T-helper 1 cell treated with Interleukin-12 subunit alpha and Interleukin-12 subunit beta and Interleukin-4 antibody, amounts not matched to agents 30 μg/mL and 1 μg/mL, for 36 hours (primary cell): ENCODE measurements around the gene TNS1.

Experiments used
- H3K27ac Mint-ChIP-seq: one replicate; pipeline ENCODE4 v1.8.0; 2021; ENCODE audit warnings: mild to moderate bottlenecking, mixed read lengths
- H3K27me3 Mint-ChIP-seq: one replicate; pipeline ENCODE4 v1.8.0; 2021; ENCODE audit warnings: low read depth, mixed read lengths
- H3K36me3 Mint-ChIP-seq: one replicate; pipeline ENCODE4 v1.8.0; 2021; ENCODE audit warnings: low read depth, mixed read lengths
- H3K4me1 Mint-ChIP-seq: one replicate; pipeline ENCODE4 v1.8.0; 2021; ENCODE audit warnings: low read depth, mixed read lengths
- H3K4me3 Mint-ChIP-seq: one replicate; pipeline ENCODE4 v1.8.0; 2021; ENCODE audit warnings: mild to moderate bottlenecking, moderate library complexity, mixed read lengths
- H3K9me3 Mint-ChIP-seq: one replicate; pipeline ENCODE4 v1.8.0; 2021; ENCODE audit warnings: mixed read lengths

TNS1 gene

DNA sequence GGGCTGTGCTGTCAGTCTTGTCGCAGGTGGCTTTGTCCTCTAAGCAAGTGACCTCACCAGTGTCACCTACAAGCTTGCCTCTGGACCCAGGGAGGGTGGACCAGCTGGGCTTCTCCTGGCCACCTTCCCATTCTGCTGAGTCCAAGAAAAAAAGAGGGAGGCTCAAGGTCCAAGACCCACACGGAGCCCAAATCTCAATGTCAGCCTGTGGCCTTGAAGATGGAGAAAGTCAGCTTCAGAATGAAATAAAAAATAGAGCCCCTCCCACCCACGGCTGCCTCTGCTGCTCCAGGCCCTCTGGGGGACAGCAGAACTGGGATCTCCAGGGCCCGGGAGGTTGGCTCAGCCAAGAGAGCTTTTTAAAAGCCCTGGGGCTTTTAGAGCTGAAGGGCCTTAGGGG, 145.9 kb downstream of the TNS1 start:
- no peak overlapping the region for H3K27ac Mint-ChIP-seq
- no peaks in the 10 kb centered on the region for H3K4me1 Mint-ChIP-seq
- no peaks in the 10 kb centered on the region for H3K9me3 Mint-ChIP-seq
- H3K36me3 Mint-ChIP-seq: no peaks in the 10 kb centered on the region
- no peaks in the 10 kb centered on the region for H3K27me3 Mint-ChIP-seq
- H3K4me3 Mint-ChIP-seq: no peak overlapping the region

DNA sequence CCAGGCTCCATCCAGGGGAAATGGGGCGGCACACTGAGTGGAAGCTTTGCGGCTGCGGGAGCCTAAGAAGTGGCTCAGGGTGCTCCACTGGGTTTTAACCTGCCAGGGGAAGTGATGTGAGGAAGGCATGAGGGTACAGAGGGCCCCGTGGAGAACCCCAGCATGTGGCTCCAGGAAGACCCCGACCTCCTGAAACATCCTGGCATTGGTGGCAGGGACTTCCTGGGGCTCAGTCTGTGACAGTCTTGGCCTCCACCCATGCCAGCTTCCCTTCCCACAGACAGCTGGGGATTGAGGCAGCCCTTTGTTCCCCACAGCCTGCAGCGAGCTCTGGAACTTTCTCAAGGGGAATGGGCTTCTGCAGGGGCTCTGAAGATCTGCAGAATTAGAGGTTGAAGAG, 146.6 kb downstream of the TNS1 start:
- H3K36me3 Mint-ChIP-seq: no peaks in the 10 kb centered on the region
- no peaks in the 10 kb centered on the region for H3K27me3 Mint-ChIP-seq
- H3K4me1 Mint-ChIP-seq: no peaks in the 10 kb centered on the region
- no peak overlapping the region for H3K4me3 Mint-ChIP-seq
- no peaks in the 10 kb centered on the region for H3K9me3 Mint-ChIP-seq
- H3K27ac Mint-ChIP-seq: no peak overlapping the region

- H3K9me3 Mint-ChIP-seq: no peaks in the 10 kb centered on the region
- no peak overlapping the region for H3K4me3 Mint-ChIP-seq
- H3K27me3 Mint-ChIP-seq: no peaks in the 10 kb centered on the region
- no peaks in the 10 kb centered on the region for H3K36me3 Mint-ChIP-seq
- H3K4me1 Mint-ChIP-seq: no peaks in the 10 kb centered on the region
- no peak overlapping the region for H3K27ac Mint-ChIP-seq
Observed at GRCh38 chr2:217854684-217855420, 147.9 kb downstream of the TNS1 start.

GRCh38 chr2:217853961-217854360, 148.8 kb downstream of the TNS1 start:
- H3K4me1 Mint-ChIP-seq: no peaks in the 10 kb centered on the region
- H3K27ac Mint-ChIP-seq: no peak overlapping the region
- no peaks in the 10 kb centered on the region for H3K36me3 Mint-ChIP-seq

GRCh38 chr2:217853301-217853881, 149.4 kb downstream of the TNS1 start:
- no peak overlapping the region for H3K4me3 Mint-ChIP-seq
- H3K9me3 Mint-ChIP-seq: no peaks in the 10 kb centered on the region
- H3K27ac Mint-ChIP-seq: no peak overlapping the region
- no peaks in the 10 kb centered on the region for H3K4me1 Mint-ChIP-seq
- H3K27me3 Mint-ChIP-seq: no peaks in the 10 kb centered on the region
- H3K36me3 Mint-ChIP-seq: no peaks in the 10 kb centered on the region

More at GRCh38 chr2:217853961-217854360, 148.8 kb downstream of the TNS1 start:
- no peaks in the 10 kb centered on the region for H3K9me3 Mint-ChIP-seq
- H3K4me3 Mint-ChIP-seq: no peak overlapping the region
- H3K27me3 Mint-ChIP-seq: no peaks in the 10 kb centered on the region

- Mint-ChIP-seq H3K9me3 (no peaks in the 10 kb centered on the region), H3K27ac (no peak overlapping the region), H3K27me3 (no peaks in the 10 kb centered on the region), H3K36me3 (no peaks in the 10 kb centered on the region), H3K4me1 (no peaks in the 10 kb centered on the region), H3K4me3 (no peak overlapping the region)
Observed at GRCh38 chr2:217852555-217853211, 150.1 kb downstream of the TNS1 start.

GRCh38 chr2:217851191-217852020, 151.4 kb downstream of the TNS1 start:
- H3K27ac Mint-ChIP-seq: no peak overlapping the region
- no peaks in the 10 kb centered on the region for H3K36me3 Mint-ChIP-seq
- H3K9me3 Mint-ChIP-seq: no peaks in the 10 kb centered on the region
- H3K4me3 Mint-ChIP-seq: no peak overlapping the region
- H3K4me1 Mint-ChIP-seq: no peaks in the 10 kb centered on the region
- no peaks in the 10 kb centered on the region for H3K27me3 Mint-ChIP-seq

DNA sequence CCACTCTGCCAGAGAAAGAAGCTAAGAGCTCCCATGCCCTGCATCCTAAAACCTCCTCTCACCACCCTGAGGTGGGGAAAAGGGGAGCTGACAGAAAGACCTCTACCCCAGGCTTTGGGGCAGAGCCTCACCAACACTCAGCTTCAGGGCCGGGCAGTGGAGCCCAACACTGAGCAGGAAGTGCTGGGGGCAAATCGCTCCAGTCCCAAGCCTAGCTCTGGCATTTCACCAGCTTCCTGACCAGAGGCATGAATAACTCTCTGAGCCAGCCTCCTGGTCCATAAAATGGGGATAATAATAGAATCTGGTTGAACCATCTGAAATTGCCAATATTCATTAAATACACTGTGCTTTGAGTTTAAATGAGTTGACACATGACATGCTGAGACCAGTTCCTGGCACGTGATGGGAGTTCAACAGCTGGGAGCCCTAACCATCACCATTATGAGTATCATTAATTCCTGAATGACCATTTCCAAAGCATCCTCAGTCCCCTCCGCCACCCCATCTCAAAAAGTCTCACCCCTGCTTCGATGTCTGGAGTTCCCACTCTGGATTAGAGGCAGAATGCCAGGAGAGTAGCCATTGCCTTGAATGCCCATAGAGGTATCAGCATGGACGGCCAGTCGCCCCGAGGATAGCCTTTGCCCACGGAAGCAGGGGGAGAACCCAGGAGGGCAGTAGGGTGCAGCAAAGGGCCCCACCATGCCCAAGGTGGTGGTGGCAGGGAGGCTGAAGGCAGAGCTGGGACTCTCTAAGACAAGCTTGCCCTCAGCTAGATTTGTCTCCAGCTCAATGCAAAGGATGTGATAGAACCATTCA, 153.4 kb downstream of the TNS1 start:
- no peaks in the 10 kb centered on the region for H3K4me1 Mint-ChIP-seq
- H3K27me3 Mint-ChIP-seq: no peaks in the 10 kb centered on the region
- H3K4me3 Mint-ChIP-seq: no peak overlapping the region
- no peaks in the 10 kb centered on the region for H3K9me3 Mint-ChIP-seq
- no peak overlapping the region for H3K27ac Mint-ChIP-seq
- no peaks in the 10 kb centered on the region for H3K36me3 Mint-ChIP-seq

DNA sequence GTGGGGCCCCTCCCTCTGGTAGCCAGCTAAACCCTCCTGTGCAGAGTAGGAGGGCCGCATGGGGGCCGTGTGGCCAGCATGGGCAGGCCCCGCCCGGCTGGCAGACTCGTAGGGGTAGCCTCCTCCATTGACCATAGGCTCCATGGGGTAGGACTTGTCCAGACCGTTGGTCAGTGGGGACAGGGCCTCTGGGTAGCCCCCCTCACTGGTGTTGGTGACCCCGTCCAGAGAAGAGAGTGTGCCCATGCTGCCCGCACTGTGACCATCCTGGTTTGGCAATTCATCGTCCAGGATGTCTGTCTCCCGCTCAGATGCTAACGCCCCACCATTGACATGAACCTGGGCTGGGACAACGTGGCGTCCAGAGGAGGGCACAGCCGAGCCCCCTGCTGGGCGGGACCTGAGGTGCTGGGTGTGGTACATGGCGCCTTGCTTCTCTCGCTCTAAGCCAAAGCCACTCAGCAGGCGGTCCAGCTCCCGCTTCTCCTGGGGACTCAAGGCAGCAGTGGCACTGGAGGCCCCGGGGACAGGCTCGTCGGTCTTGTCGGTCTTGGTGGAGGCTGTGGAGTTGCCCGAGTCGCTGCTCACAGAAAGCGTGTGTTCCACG, 154.3 kb downstream of the TNS1 start:
- no peak overlapping the region for H3K27ac Mint-ChIP-seq
- no peaks in the 10 kb centered on the region for H3K4me1 Mint-ChIP-seq

DNA sequence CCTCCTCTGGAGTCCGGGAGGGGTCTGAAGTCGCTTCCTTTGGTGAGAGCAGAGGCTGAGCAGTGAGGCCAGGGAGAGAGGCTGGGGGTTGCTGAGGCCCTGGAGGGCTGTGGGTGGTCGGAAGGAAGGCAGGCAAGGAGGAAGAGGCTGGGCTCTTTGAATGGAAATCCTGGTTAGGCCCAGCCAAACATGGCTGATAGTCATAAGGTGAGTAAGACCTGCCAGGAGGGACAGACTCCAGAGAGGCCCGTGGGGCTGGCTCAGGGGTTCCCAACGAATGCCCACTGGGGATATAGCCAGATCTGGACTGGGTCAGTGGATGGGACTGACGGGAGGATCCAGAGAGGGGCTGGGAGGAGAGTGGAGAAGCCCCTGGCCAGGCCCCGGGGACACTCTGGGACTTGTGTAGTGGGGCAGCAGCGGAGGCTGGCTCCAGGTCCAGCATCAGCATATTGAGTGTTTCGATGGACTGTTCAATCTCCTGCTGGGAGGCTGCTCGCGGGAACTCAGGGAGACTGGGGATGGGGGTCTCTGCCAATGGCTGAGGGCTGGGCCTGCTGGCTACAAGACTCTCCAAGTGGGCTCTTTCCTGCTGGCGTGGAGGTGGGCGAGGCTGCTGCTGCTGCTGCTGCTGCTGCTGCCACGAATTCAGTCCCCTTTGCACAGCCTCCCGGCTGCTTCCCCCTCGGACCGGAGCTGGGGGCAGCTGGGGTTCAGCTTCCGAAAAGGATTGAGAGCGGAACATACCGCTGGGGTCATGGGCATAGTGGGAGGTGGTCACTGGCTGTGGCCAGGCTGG, 155.0 kb downstream of the TNS1 start:
- Mint-ChIP-seq H3K27ac (no peak overlapping the region), H3K9me3 (no peaks in the 10 kb centered on the region), H3K36me3 (no peaks in the 10 kb centered on the region), H3K4me3 (no peak overlapping the region), H3K27me3 (no peaks in the 10 kb centered on the region), H3K4me1 (no peaks in the 10 kb centered on the region)

More for the DNA sequence above, 154.3 kb downstream of the TNS1 start:
- no peaks in the 10 kb centered on the region for H3K27me3 Mint-ChIP-seq
- H3K9me3 Mint-ChIP-seq: no peaks in the 10 kb centered on the region
- no peaks in the 10 kb centered on the region for H3K36me3 Mint-ChIP-seq
- no peak overlapping the region for H3K4me3 Mint-ChIP-seq

DNA sequence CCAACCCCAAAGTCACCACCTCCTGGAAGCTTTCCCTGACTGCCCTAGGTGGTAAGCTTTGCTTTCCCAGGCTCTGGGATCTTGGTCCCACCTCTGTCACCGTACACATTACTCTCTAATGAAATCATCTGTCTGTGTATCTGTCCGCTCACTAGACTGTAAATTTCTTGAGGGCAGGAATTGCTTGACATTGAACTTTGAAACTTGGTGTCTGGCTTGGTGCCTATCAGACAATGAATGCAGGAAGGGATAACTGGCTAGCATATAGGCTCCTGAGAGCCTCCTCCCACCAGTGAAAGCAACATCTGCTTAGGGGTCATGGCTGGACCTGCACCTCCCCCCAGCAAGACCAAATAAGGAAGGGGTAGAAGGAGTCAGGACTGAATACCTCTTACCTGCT, 155.7 kb downstream of the TNS1 start:
- Mint-ChIP-seq H3K4me3 (no peak overlapping the region), H3K4me1 (no peaks in the 10 kb centered on the region), H3K9me3 (no peaks in the 10 kb centered on the region), H3K27me3 (no peaks in the 10 kb centered on the region), H3K27ac (no peak overlapping the region), H3K36me3 (no peaks in the 10 kb centered on the region)

GRCh38 chr2:217846321-217846743, 156.5 kb downstream of the TNS1 start:
- no peaks in the 10 kb centered on the region for H3K4me1 Mint-ChIP-seq
- H3K27ac Mint-ChIP-seq: no peak overlapping the region
- no peaks in the 10 kb centered on the region for H3K36me3 Mint-ChIP-seq
- H3K9me3 Mint-ChIP-seq: no peaks in the 10 kb centered on the region
- no peak overlapping the region for H3K4me3 Mint-ChIP-seq
- H3K27me3 Mint-ChIP-seq: no peaks in the 10 kb centered on the region

DNA sequence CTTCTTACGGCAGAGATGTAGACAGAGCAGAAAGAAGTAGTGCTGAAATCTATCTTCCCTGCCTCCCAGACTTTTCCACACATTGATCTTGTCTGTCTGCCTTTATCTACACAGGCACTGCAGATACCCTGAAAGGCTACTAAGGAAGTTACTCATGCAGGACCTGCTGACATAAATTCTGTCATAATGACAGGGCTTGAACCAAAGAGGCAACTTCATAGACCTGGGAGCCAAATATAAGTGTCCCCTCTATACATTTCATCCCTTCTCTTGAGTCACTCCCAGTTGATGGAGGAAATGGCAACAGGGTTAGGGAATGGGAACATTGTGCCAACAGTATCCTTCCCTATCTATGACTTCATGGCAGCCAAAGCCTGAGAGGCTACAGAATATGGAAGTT, 157.5 kb downstream of the TNS1 start:
- no peak overlapping the region for H3K27ac Mint-ChIP-seq
- no peaks in the 10 kb centered on the region for H3K27me3 Mint-ChIP-seq
- no peaks in the 10 kb centered on the region for H3K9me3 Mint-ChIP-seq
- no peak overlapping the region for H3K4me3 Mint-ChIP-seq
- H3K36me3 Mint-ChIP-seq: no peaks in the 10 kb centered on the region
- no peaks in the 10 kb centered on the region for H3K4me1 Mint-ChIP-seq
